C4-2B (cell line): ENCODE data around the gene GPC5.

Source experiments
- ZFX ChIP-seq: fragments of 450-650 bp; IDR thresholded peaks from 2 replicates; pipeline ENCODE4 v1.6.1; 2017
- TF ChIP-seq, protein P1 (sequence below): fragments of 450-650 bp; conservative IDR thresholded peaks from 2 replicates; pipeline ENCODE4 v1.5.1; 2017; ENCODE audit warnings: mild to moderate bottlenecking

DNA sequence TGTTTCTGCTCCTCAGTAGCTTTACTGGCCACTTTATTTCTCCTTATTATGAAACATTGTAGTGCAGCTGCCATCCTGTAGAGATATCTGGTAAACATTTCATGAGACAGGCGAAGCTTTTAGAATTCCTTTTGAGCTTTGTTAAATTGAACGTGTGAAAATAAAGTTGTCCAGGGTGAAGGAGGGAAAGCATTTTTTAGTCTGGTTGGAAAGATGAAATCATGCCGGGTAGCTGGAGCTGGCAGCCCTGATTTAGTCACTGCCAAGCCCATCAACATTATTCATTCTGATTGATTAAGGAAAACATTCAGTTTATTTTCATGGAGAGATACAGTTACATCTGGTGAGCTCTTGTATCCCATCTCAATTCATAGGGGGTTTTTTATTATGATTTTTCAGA lies 1502.0 kb downstream of the GPC5 start:
- TF ChIP-seq, protein P1, sequence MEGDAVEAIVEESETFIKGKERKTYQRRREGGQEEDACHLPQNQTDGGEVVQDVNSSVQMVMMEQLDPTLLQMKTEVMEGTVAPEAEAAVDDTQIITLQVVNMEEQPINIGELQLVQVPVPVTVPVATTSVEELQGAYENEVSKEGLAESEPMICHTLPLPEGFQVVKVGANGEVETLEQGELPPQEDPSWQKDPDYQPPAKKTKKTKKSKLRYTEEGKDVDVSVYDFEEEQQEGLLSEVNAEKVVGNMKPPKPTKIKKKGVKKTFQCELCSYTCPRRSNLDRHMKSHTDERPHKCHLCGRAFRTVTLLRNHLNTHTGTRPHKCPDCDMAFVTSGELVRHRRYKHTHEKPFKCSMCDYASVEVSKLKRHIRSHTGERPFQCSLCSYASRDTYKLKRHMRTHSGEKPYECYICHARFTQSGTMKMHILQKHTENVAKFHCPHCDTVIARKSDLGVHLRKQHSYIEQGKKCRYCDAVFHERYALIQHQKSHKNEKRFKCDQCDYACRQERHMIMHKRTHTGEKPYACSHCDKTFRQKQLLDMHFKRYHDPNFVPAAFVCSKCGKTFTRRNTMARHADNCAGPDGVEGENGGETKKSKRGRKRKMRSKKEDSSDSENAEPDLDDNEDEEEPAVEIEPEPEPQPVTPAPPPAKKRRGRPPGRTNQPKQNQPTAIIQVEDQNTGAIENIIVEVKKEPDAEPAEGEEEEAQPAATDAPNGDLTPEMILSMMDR: no peak
- TF ChIP-seq ZFX: no peak
